HL-60 (cell line): ENCODE results near the gene OR4K14.

Source experiments
- CTCF ChIP-seq: IDR thresholded peaks from one replicate; pipeline ENCODE4 v1.5.1; 2011; ENCODE audit warnings: low read length, control low read depth, inconsistent platforms; ENCODE audit not compliant: insufficient read depth
- GABPA ChIP-seq: IDR thresholded peaks from 2 replicates; pipeline ENCODE4 v1.6.1; 2012; ENCODE audit warnings: low read depth
- POLR2AphosphoS5 ChIP-seq: IDR thresholded peaks from 2 replicates; pipeline ENCODE4 v1.6.1; 2012; ENCODE audit warnings: low read depth
- REST ChIP-seq: IDR thresholded peaks from 2 replicates; pipeline ENCODE4 v1.6.1; 2012; ENCODE audit warnings: low read depth; ENCODE audit not compliant: insufficient replicate concordance
- SPI1 ChIP-seq: IDR thresholded peaks from 2 replicates; pipeline ENCODE4 v1.6.1; 2012; ENCODE audit warnings: low read depth, mild to moderate bottlenecking, borderline replicate concordance

- TF ChIP-seq CTCF (no peak), REST (no peak), SPI1 (no peak), POLR2AphosphoS5 (no peak), GABPA (no peak)
Observed at GRCh38 chr14:20048202-20048601, 29.1 kb upstream of the OR4K14 start.
